HG03575 (cell line): ENCODE results near the gene SACM1L.
"Not testable (repeated sequence)": the region's sequence is repeated elsewhere in the genome, so short reads cannot be mapped to it uniquely, and the experiment has no call there.

ENCODE experiments used
- ATAC-seq: cut with Tn5 transposase; IDR thresholded peaks from one replicate; pipeline ENCODE4 v1.9.1; 2021; ENCODE audit not compliant: unreplicated experiment, insufficient number of reproducible peaks, low FRiP score; ENCODE audit errors: extremely low read depth

Gene SACM1L

DNA sequence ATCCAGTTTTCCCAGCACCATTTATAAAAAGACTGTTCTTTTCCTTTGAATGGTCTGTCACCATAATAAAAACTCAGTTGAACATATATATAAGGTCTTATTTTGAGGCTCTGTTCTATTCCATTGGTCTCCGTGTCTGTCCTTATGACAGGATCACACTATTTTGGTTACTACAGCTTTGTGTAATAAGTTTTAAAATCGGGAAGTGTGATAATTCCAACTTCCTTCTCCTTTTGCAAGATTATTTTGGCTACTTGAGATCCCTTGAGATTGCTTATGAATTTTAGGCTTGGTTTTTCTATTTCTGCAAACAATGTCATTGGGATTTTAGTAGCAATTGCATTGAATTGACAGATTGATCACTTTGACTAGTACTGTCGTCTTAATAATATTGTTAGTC, 35.7 kb downstream of the SACM1L start:
- ATAC-seq = no peak

DNA sequence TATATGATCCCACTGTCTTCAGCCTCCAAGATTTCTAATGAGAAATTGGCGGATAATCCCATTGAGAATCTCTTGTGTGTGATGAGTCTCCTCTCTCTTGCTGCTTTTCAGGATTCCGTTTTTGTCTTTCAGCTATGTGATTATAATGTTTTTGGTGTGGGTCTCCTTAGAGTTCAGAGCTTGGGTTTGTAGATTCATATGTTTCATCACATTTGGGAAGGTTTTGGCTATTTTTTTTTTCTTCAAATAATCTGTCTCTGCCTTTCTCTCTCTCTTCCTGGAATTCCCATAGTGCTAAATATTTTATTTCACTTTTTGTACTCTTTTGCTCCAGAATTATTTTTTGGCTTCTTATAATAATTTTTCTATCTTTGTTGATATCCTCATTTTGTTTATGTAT, 40.4 kb downstream of the SACM1L start:
- no peak for ATAC-seq

GRCh38 chr3:45730409-45731154, 41.4 kb downstream of the SACM1L start:
- ATAC-seq = no peak

DNA sequence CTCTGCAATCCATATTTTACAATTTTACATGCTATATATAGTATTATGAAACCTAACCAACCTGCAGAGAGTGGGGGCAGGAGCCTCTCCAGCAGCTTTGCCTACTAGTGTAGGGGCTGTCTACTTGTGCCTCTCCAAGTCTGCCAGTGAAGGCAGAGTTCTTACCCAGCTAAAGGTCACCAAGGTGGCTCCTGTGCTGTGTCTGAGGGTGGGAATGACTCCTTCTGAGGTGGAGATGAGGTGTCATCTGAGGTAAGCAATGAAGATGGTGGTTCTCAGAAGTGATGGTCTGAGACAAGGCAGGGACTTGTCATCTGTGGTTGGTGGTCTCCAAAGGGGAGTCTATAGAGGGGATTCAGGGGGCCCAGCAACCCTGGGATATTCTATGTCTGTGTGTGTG, 47.5 kb downstream of the SACM1L start:
- no peak for ATAC-seq

DNA sequence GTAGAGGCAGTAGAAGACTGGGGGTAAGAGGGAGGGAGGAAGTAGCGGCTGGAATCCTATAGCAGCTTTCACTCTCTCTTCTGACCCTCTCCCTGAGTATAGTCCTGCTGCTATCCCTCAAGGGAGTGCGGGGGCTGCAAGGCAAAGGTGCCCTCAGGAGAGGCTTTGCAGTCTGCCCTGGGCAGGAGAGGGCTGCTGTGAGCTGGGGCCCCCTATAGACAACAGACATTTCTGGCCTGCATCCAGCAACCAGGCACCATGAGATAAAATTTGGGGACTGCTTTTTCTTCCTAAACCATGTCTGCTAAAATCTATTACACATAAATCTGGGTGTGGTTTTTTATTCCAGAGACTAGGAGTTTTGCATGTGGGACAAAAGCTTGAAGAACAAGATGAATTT, 48.0 kb downstream of the SACM1L start:
- no peak for ATAC-seq

DNA sequence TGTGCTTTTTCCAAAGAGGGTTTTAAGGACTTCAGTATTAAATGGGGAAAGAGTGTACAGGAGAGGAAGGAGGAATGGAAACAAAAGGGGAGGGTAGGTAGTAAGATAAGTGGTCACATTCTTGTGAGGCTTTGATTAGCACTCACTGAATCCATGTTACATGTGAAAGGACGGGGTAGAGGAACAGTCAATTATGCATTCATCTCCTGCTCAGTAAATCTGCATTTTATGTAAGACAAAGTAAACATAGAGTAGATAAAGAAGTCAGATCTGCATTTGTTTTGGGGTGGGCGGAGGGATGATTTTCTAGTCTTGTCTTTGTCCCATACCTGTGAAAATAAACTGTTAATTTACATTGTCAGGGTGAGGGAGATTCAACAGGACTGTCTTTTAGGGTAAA, 50.8 kb downstream of the SACM1L start:
- no peak for ATAC-seq

GRCh38 chr3:45741247-45741646, 52.1 kb downstream of the SACM1L start:
- no peak for ATAC-seq

GRCh38 chr3:45741742-45742460, 52.7 kb downstream of the SACM1L start:
- no peak for ATAC-seq

DNA sequence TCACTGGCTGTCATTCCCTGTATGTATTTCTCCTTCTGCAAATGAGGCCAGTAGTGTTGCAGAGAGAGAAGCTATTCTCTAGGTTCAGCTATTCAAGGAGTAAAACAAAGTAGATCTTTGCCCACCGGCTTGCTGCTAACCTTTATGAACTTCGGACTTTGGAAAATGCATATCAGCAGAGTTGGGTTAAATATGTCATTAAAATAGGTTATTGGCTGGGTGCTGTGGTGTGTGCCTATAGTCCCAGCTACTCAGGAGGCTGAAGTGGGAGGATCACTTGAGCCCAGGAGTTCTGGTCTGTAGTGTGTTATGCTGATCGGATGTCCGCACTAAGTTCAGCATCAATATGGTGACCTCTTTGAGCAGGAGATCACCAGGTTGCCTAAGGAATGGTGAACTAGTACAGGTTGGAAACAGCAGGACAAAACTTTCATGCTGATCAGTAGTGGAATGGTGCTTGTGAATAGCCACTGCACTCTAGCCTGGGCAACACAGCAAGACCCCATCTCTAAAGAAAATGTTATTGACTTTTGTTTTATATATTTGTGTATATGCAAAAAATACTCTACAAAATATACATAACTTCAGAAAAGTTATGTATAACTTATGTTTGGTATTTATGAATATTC, 53.4 kb downstream of the SACM1L start:
- ATAC-seq = no peak

- no peak for ATAC-seq
These were observed 57.1 kb downstream of the SACM1L start for GRCh38 chr3:45746165-45746776.

DNA sequence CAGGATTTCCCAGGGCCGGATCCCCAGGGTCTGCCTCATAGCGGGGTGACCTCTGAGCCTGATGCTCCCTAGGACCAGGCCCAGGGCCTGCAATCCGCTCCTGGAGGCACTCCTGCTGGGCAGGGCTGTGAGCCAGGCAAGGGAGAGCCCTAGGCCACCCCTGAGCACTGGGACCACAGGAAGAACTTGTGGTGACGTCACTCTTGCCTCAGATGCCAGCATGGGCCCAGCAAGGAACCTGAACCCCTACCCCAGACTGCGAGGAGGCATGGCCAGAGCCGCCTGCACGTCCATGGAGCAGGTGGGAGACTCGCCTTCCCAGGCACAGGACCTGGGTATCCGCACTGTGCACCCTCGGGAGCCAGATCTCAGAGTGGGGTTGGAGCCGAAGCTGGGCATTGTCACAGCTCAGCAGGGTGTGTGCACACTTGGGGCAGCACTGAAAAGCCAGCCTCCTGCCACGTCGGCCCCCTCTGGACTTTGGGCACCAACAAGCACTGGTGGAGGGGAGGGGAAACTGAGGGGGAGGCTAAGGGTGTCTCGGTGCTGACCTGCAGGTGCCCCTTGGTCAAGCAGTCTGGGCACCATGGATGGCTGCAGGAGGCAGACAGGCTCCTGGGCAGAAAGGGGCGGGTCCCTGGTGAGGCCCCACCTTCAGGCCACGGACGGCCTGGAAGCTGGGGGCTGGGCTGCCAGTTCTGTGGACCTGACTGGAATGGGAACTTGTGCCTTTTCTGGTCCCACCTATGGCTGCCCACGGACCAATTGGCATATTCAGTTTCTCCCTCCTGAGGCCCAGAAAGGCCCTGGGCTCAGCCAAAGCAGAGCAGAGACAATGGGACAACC, 57.8 kb downstream of the SACM1L start:
- ATAC-seq = no peak

DNA sequence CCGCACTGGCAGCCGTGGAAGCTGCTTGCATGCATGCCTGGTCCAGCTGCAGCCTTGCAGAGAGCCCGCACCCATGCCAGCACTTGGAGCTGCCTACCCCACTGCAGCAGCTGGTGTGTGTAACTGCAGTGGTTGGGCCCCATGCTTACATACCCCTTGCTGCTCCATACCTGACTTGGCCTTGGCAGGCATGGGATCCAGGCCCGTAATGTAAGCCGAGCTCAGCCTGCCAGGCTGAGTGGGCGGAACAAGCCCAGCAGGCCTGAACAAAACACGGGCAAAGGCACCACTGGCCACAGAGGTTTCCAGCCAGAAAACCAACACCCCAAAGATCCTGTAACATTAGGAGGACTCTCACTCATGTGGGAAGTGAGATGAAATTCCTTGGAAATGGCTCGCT, 58.9 kb downstream of the SACM1L start:
- ATAC-seq = no peak

- not testable (repeated sequence) for ATAC-seq
These were observed 59.9 kb downstream of the SACM1L start for GRCh38 chr3:45749036-45749600.

GRCh38 chr3:45749880-45750279, 60.7 kb downstream of the SACM1L start:
- no peak for ATAC-seq

- ATAC-seq = no peak
These were observed 62.5 kb downstream of the SACM1L start for GRCh38 chr3:45751537-45752242.

DNA sequence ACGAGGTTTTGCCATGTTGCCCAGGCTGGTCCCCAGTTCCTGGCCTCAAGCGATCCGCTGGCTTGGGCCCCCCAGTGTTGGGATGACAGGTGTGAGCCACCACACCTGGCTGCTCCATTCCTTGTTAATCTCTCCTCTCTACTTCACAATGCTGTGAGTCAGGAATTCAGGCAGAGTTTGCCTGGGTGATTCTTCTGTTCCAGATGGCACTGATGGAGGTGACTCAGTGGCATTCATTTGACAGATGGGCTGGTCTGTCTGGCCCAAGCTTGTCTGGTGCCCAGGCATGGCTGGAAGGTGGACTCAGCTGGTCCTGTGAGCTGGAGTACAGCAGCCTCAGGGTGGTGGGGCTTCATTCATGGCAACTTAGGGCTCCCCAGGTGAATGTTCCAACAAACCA, 63.9 kb downstream of the SACM1L start:
- no peak for ATAC-seq

- ATAC-seq = no peak
These were observed 65.3 kb downstream of the SACM1L start for GRCh38 chr3:45754461-45754860.

DNA sequence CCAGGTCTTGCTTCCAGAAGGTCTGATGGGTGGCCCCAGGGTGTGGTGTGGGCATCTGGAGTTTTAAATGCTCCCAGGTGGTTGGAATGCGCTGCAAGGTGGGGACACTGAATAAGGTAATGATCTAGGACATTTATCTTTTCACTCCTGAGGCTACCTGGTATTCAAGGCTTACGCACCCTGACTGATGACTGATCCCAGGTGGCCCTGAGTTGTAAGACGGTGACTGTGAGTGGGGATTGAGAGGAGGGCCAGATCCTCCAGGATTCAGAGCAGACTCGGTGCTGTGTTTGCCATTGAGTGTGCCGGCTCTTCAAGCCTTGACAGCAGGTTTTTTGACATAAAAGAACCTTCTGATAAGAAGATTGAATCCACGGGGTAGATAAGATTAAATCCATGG, 66.9 kb downstream of the SACM1L start:
- ATAC-seq = no peak
